ENCODE data around the gene CDC42EP2. TPM values are rescaled to one million over a fixed set of nuclear protein-coding genes. Genes with fewer than 3 reads are reported as not detected.

The CDC42EP2 gene
- total and polyA plus RNA-seq, 2 donors from 2014 or later = 13.7 to 19.4 TPM

- H3K4me3 ChIP-seq (ENCODE audit: low read length in 3 of 3) = no peak overlapping the region
- peaks cover 0 to 18% (median 4%) of the 10 kb centered on the region in 3 donors for H3K4me1 ChIP-seq (ENCODE audit: control insufficient read depth in 2 of 3, insufficient read depth in 2 of 3, low read depth in 1 of 3, low read length in 3 of 3)
- no peak for TF ChIP-seq CTCF (IDR thresholded peaks at IDR 0.05; ENCODE audit: borderline replicate concordance, extremely low read depth, insufficient read depth)
- DNase-seq = no peak
- H3K9ac ChIP-seq (ENCODE audit: low read length in 3 of 3) = no peak overlapping the region
- H3K27ac ChIP-seq (ENCODE audit: low read depth in 2 of 2, low read length in 2 of 2) = peak overlapping the region; percentile 1 to 2
- no peaks in the 10 kb centered on the region for H3K36me3 ChIP-seq (ENCODE audit: control insufficient read depth in 2 of 3, insufficient read depth in 3 of 3, low read length in 3 of 3)
- FAIRE-seq = no peak
- intact Hi-C loops (cut with DNase I) = no loop called here
- no peaks in the 10 kb centered on the region for H3K27me3 ChIP-seq (ENCODE audit: control insufficient read depth, insufficient read depth, low read length)
- H3K9me3 ChIP-seq (ENCODE audit: control insufficient read depth in 2 of 3, insufficient read depth in 1 of 3, low read length in 3 of 3) = no peaks in the 10 kb centered on the region
Measured at GRCh38 chr11:65309006-65309405, 5.7 kb upstream of the CDC42EP2 start.

- DNase-seq (no peak), FAIRE-seq (no peak)
- Histone ChIP-seq H3K9ac (ENCODE audit: low read length in 3 of 3) (no peak overlapping the region), H3K9me3 (ENCODE audit: control insufficient read depth in 2 of 3, insufficient read depth in 1 of 3, low read length in 3 of 3) (no peaks in the 10 kb centered on the region), H3K4me3 (ENCODE audit: low read length in 3 of 3) (no peak overlapping the region), H3K27me3 (ENCODE audit: control insufficient read depth, insufficient read depth, low read length) (no peaks in the 10 kb centered on the region), H3K4me1 (ENCODE audit: control insufficient read depth in 2 of 3, insufficient read depth in 2 of 3, low read depth in 1 of 3, low read length in 3 of 3) (peaks cover 0 to 18% (median 8%) of the 10 kb centered on the region in 3 donors), H3K27ac (ENCODE audit: low read depth in 2 of 2, low read length in 2 of 2) (no peak overlapping the region), H3K36me3 (ENCODE audit: control insufficient read depth in 2 of 3, insufficient read depth in 3 of 3, low read length in 3 of 3) (no peaks in the 10 kb centered on the region)
- TF ChIP-seq CTCF (IDR thresholded peaks at IDR 0.05; ENCODE audit: borderline replicate concordance, extremely low read depth, insufficient read depth) = no peak
- intact Hi-C loops (cut with DNase I) = no loop called here
Measured at GRCh38 chr11:65310215-65310614, 4.5 kb upstream of the CDC42EP2 start.

- DNase-seq (no peak), FAIRE-seq (no peak)
- peaks cover 0 to 18% (median 8%) of the 10 kb centered on the region in 3 donors for H3K4me1 ChIP-seq (ENCODE audit: control insufficient read depth in 2 of 3, insufficient read depth in 2 of 3, low read depth in 1 of 3, low read length in 3 of 3)
- H3K9ac ChIP-seq (ENCODE audit: low read length in 3 of 3) = no peak overlapping the region
- no peaks in the 10 kb centered on the region for H3K36me3 ChIP-seq (ENCODE audit: control insufficient read depth in 2 of 3, insufficient read depth in 3 of 3, low read length in 3 of 3)
- H3K27ac ChIP-seq (ENCODE audit: low read depth in 2 of 2, low read length in 2 of 2) = no peak overlapping the region
- H3K27me3 ChIP-seq (ENCODE audit: control insufficient read depth, insufficient read depth, low read length) = no peaks in the 10 kb centered on the region
- TF ChIP-seq CTCF (IDR thresholded peaks at IDR 0.05; ENCODE audit: borderline replicate concordance, extremely low read depth, insufficient read depth) = no peak
- intact Hi-C loops (cut with DNase I) = no loop called here
- H3K9me3 ChIP-seq (ENCODE audit: control insufficient read depth in 2 of 3, insufficient read depth in 1 of 3, low read length in 3 of 3) = no peaks in the 10 kb centered on the region
- no peak overlapping the region for H3K4me3 ChIP-seq (ENCODE audit: low read length in 3 of 3)
Measured at GRCh38 chr11:65310736-65311135, 3.9 kb upstream of the CDC42EP2 start.

- Histone ChIP-seq H3K27ac (ENCODE audit: low read depth in 2 of 2, low read length in 2 of 2) (no peak overlapping the region), H3K9ac (ENCODE audit: low read length in 3 of 3) (no peak overlapping the region)
Measured at GRCh38 chr11:65311170-65311678, 3.4 kb upstream of the CDC42EP2 start.

More at GRCh38 chr11:65311170-65311678, 3.4 kb upstream of the CDC42EP2 start:
- no peak for FAIRE-seq
- intact Hi-C loops (cut with DNase I) = no loop called here
- Histone ChIP-seq H3K36me3 (ENCODE audit: control insufficient read depth in 2 of 3, insufficient read depth in 3 of 3, low read length in 3 of 3) (no peaks in the 10 kb centered on the region), H3K4me3 (ENCODE audit: low read length in 3 of 3) (no peak overlapping the region), H3K4me1 (ENCODE audit: control insufficient read depth in 2 of 3, insufficient read depth in 2 of 3, low read depth in 1 of 3, low read length in 3 of 3) (peaks cover 0 to 19% (median 12%) of the 10 kb centered on the region in 3 donors), H3K27me3 (ENCODE audit: control insufficient read depth, insufficient read depth, low read length) (no peaks in the 10 kb centered on the region), H3K9me3 (ENCODE audit: control insufficient read depth in 2 of 3, insufficient read depth in 1 of 3, low read length in 3 of 3) (no peaks in the 10 kb centered on the region)
- TF ChIP-seq CTCF (IDR thresholded peaks at IDR 0.05; ENCODE audit: borderline replicate concordance, extremely low read depth, insufficient read depth) = no peak
- DNase-seq = no peak
